KMS-11 (cell line): ENCODE results near the gene NTRK3.
"Not testable (repeated sequence)": the region's sequence is repeated elsewhere in the genome, so short reads cannot be mapped to it uniquely, and the experiment has no call there.

Experiments used
- H2AFZ ChIP-seq: fragments of 200-600 bp; sonication (generic); 2 replicates; pipeline ENCODE4 v1.6.1; 2016; ENCODE audit warnings: antibody characterized with exemption, mixed run types, low read depth
- H3K27ac ChIP-seq: fragments of 200-600 bp; sonication (generic); 2 replicates; pipeline ENCODE4 v1.6.1; 2016; ENCODE audit warnings: mild to moderate bottlenecking, mixed run types
- H3K27me3 ChIP-seq: fragments of 200-600 bp; sonication (generic); 2 replicates; pipeline ENCODE4 v1.6.1; 2017; ENCODE audit warnings: mild to moderate bottlenecking, low read depth, mixed run types, moderate library complexity; ENCODE audit not compliant: insufficient read depth
- H3K36me3 ChIP-seq: fragments of 200-600 bp; sonication (generic); 2 replicates; pipeline ENCODE4 v1.6.1; 2017; ENCODE audit warnings: mild to moderate bottlenecking, mixed run types; ENCODE audit not compliant: insufficient read depth
- H3K4me1 ChIP-seq: fragments of 200-600 bp; sonication (generic); 2 replicates; pipeline ENCODE4 v1.6.1; 2016; ENCODE audit warnings: mild to moderate bottlenecking, low read depth, mixed run types; ENCODE audit not compliant: poor library complexity, severe bottlenecking
- H3K4me2 ChIP-seq: fragments of 200-600 bp; sonication (generic); 2 replicates; pipeline ENCODE4 v1.7.0; 2016; ENCODE audit warnings: mild to moderate bottlenecking, mixed run types
- H3K4me3 ChIP-seq: fragments of 200-600 bp; sonication (generic); IDR thresholded peaks from 2 replicates; pipeline ENCODE4 v1.6.1; 2017; ENCODE audit warnings: low read depth, low read length, mixed read lengths; ENCODE audit not compliant: insufficient read depth
- H3K79me2 ChIP-seq: fragments of 200-600 bp; sonication (generic); 2 replicates; pipeline ENCODE4 v1.6.1; 2016; ENCODE audit warnings: low read depth, mixed run types; ENCODE audit not compliant: insufficient read depth
- H3K9ac ChIP-seq: fragments of 200-600 bp; sonication (generic); 2 replicates; pipeline ENCODE4 v1.6.1; 2016; ENCODE audit warnings: mild to moderate bottlenecking, mixed run types
- H4K20me1 ChIP-seq: fragments of 200-600 bp; sonication (generic); 2 replicates; pipeline ENCODE4 v1.6.1; 2016; ENCODE audit warnings: mild to moderate bottlenecking, mixed run types; ENCODE audit not compliant: insufficient read depth
- CTCF ChIP-seq: fragments of 200-600 bp; sonication (generic); conservative IDR thresholded peaks from 2 replicates; pipeline ENCODE4 v1.6.1; 2017; ENCODE audit warnings: low read depth, mild to moderate bottlenecking, antibody characterized with exemption, low read length, moderate library complexity, mixed read lengths

The NTRK3 gene

GRCh38 chr15:87846746-87847145, 409.8 kb downstream of the NTRK3 start:
- no peak overlapping the region for H3K4me2 ChIP-seq
- no peak overlapping the region for H3K9ac ChIP-seq
- H3K27me3 ChIP-seq, result no peaks in the 10 kb centered on the region
- no peak overlapping the region for H3K27ac ChIP-seq
- H4K20me1 ChIP-seq, result no peaks in the 10 kb centered on the region
- H3K36me3 ChIP-seq, result no peaks in the 10 kb centered on the region
- H3K4me3 ChIP-seq, result no peak overlapping the region
- TF ChIP-seq CTCF, result no peak
- H3K79me2 ChIP-seq, result no peaks in the 10 kb centered on the region
- H2AFZ ChIP-seq, result no peak overlapping the region
- no peaks in the 10 kb centered on the region for H3K4me1 ChIP-seq

GRCh38 chr15:87843312-87843711, 413.2 kb downstream of the NTRK3 start:
- H3K79me2 ChIP-seq, result no peaks in the 10 kb centered on the region
- no peaks in the 10 kb centered on the region for H4K20me1 ChIP-seq
- H3K27me3 ChIP-seq, result no peaks in the 10 kb centered on the region
- H3K36me3 ChIP-seq, result no peaks in the 10 kb centered on the region
- no peak overlapping the region for H3K9ac ChIP-seq
- H3K4me2 ChIP-seq, result no peak overlapping the region
- no peak overlapping the region for H3K4me3 ChIP-seq
- no peak overlapping the region for H2AFZ ChIP-seq
- H3K27ac ChIP-seq, result no peak overlapping the region
- H3K4me1 ChIP-seq, result no peaks in the 10 kb centered on the region
- TF ChIP-seq CTCF, result no peak

- H3K79me2 ChIP-seq, result no peaks in the 10 kb centered on the region
- no peak overlapping the region for H3K4me3 ChIP-seq
- TF ChIP-seq CTCF, result no peak
- no peaks in the 10 kb centered on the region for H3K27me3 ChIP-seq
- no peaks in the 10 kb centered on the region for H4K20me1 ChIP-seq
- no peak overlapping the region for H3K4me2 ChIP-seq
- no peaks in the 10 kb centered on the region for H3K36me3 ChIP-seq
- H3K27ac ChIP-seq, result no peak overlapping the region
- no peak overlapping the region for H3K9ac ChIP-seq
- H2AFZ ChIP-seq, result no peak overlapping the region
- no peaks in the 10 kb centered on the region for H3K4me1 ChIP-seq
These were observed 415.0 kb downstream of the NTRK3 start for GRCh38 chr15:87841426-87841998.

GRCh38 chr15:87835830-87836229, 420.7 kb downstream of the NTRK3 start:
- H3K4me1 ChIP-seq, H3K27ac ChIP-seq, H3K79me2 ChIP-seq, H3K4me3 ChIP-seq, H3K27me3 ChIP-seq, H2AFZ ChIP-seq, H4K20me1 ChIP-seq, H3K4me2 ChIP-seq, H3K36me3 ChIP-seq, H3K9ac ChIP-seq: not testable (repeated sequence)

GRCh38 chr15:87833333-87833732, 423.2 kb downstream of the NTRK3 start:
- H3K4me1 ChIP-seq, H4K20me1 ChIP-seq, H3K9ac ChIP-seq, H3K4me2 ChIP-seq, H3K27ac ChIP-seq, H3K79me2 ChIP-seq, H3K36me3 ChIP-seq, H3K4me3 ChIP-seq, H2AFZ ChIP-seq, H3K27me3 ChIP-seq: not testable (repeated sequence)
